ENCODE data around the gene SETD2.
"Not testable (repeated sequence)": the region's sequence is repeated elsewhere in the genome, so short reads cannot be mapped to it uniquely, and the experiment has no call there.

The SETD2 gene

DNA sequence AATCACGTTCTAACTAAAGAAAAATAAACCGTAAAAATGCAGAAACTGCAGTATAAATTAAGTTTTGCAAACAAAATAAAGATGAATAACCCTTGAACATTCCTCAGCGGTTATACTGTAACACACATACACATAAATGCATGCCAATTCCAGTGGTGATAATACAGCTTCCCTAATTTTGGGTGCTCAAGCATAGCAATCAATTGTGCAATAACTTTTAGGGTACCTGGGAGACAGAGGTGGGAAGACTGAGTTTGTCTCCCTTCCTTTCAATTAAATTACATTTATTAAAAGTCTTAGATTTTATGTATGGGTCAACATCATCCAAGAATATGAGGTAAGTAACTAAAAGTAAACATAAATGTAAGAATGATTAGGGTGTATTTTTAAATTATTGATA, 71.8 kb downstream of the SETD2 start:
- H3K36me3 ChIP-seq (ENCODE audit: insufficient read depth, low read depth, low read length), result peaks cover 74% of the 10 kb centered on the region
- no peaks in the 10 kb centered on the region for H3K27me3 ChIP-seq (ENCODE audit: insufficient read depth, low read length)
- no peak overlapping the region for H3K4me3 ChIP-seq (ENCODE audit: low read length)
- no peaks in the 10 kb centered on the region for H3K9me3 ChIP-seq (ENCODE audit: insufficient read depth, low read depth, low read length)
- H3K9ac ChIP-seq (ENCODE audit: low read depth, low read length), result no peak overlapping the region
- no peak overlapping the region for H3K27ac ChIP-seq (ENCODE audit: low read length)
- no peaks in the 10 kb centered on the region for H3K4me1 ChIP-seq (ENCODE audit: insufficient read depth, low read length)

DNA sequence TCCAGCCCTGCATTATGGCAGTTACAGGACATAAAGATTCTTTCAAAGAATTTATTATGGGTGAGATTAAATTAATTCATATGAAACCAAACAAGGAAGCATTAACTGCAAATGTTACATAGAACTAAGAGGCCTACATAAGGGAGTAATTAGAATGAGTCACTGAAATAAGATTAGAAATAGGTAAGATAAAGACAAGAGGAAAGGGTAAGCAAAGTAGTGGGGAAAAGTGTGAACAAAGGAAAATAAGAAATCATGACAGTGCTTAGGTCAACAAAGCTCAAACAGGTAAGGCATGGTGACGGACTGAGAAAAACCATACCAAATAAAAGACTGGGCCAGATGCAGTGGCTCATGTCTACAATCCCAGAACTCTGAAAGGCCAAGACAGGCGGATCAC, 74.3 kb downstream of the SETD2 start:
- Histone ChIP-seq H3K9me3 (ENCODE audit: insufficient read depth, low read depth, low read length) (no peaks in the 10 kb centered on the region), H3K36me3 (ENCODE audit: insufficient read depth, low read depth, low read length) (peaks cover 71% of the 10 kb centered on the region), H3K4me1 (ENCODE audit: insufficient read depth, low read length) (no peaks in the 10 kb centered on the region), H3K27ac (ENCODE audit: low read length) (no peak overlapping the region), H3K4me3 (ENCODE audit: low read length) (no peak overlapping the region), H3K9ac (ENCODE audit: low read depth, low read length) (no peak overlapping the region), H3K27me3 (ENCODE audit: insufficient read depth, low read length) (no peaks in the 10 kb centered on the region)

DNA sequence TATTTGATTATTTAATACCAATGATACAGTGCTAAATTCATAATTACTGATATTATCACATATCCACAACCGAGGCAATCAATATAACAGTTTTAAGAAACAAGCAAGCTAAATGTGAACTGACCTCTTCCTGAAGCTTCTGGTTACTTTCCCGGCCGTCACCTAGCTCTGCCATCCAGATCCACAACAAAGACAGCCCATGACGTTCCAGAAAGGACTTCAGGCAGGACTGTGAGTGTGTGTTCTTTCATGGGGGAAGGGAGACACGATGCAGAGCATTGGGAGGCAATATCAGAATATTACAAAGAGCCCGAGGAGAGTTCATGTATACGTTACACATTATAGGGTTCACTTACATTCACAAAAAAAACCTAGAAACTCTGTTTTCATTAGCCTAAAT, 77.8 kb downstream of the SETD2 start:
- no peak overlapping the region for H3K9ac ChIP-seq (ENCODE audit: low read depth, low read length)
- no peaks in the 10 kb centered on the region for H3K27me3 ChIP-seq (ENCODE audit: insufficient read depth, low read length)
- H3K27ac ChIP-seq (ENCODE audit: low read length), result no peak overlapping the region
- no peaks in the 10 kb centered on the region for H3K9me3 ChIP-seq (ENCODE audit: insufficient read depth, low read depth, low read length)
- peaks cover 76% of the 10 kb centered on the region for H3K36me3 ChIP-seq (ENCODE audit: insufficient read depth, low read depth, low read length)
- no peaks in the 10 kb centered on the region for H3K4me1 ChIP-seq (ENCODE audit: insufficient read depth, low read length)
- H3K4me3 ChIP-seq (ENCODE audit: low read length), result no peak overlapping the region

DNA sequence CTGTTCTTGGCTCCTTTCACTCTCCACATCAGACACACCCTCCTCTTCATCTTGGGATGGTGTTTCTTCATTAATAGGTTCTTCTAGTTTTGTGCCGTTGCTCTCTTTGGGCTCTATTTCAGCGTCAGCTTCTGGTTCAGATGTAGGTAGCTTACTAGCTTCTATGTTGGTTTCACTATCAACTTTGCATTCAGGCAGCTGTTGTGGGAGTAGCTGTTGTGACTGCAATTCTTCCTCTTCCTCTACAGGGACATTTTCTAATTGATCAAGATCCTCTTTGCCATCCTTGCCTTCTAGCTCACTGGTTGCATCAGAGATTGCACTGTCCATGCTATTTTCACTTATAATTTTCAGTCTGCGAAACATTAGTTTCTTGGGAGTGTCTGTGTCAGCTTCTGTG, 80.1 kb downstream of the SETD2 start:
- H3K4me1 ChIP-seq (ENCODE audit: insufficient read depth, low read length), result no peaks in the 10 kb centered on the region
- H3K36me3 ChIP-seq (ENCODE audit: insufficient read depth, low read depth, low read length), result peaks cover 86% of the 10 kb centered on the region
- H3K9ac ChIP-seq (ENCODE audit: low read depth, low read length), result no peak overlapping the region
- H3K27me3 ChIP-seq (ENCODE audit: insufficient read depth, low read length), result no peaks in the 10 kb centered on the region
- H3K9me3 ChIP-seq (ENCODE audit: insufficient read depth, low read depth, low read length), result no peaks in the 10 kb centered on the region
- H3K27ac ChIP-seq (ENCODE audit: low read length), result no peak overlapping the region
- no peak overlapping the region for H3K4me3 ChIP-seq (ENCODE audit: low read length)

DNA sequence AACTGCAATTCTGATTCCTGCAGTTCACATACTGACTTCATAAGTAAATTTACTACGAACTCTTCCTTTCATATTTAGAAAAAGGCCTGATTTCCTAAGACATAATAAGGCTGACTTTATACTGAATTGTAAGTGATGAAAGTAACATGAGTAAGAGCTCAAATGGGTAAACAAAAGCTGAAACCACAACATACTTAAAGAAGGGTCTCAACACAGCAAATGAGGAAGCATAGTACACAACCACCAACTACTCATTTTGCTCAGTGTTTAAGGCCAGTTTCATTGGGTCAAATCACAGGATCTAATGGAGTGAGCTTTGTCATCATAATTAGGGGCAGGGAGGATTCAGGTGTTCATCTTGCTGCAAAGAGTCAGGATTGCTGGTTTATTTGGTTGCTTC, 81.4 kb downstream of the SETD2 start:
- Histone ChIP-seq H3K9me3 (ENCODE audit: insufficient read depth, low read depth, low read length) (no peaks in the 10 kb centered on the region), H3K4me3 (ENCODE audit: low read length) (no peak overlapping the region), H3K27ac (ENCODE audit: low read length) (no peak overlapping the region), H3K4me1 (ENCODE audit: insufficient read depth, low read length) (no peaks in the 10 kb centered on the region), H3K27me3 (ENCODE audit: insufficient read depth, low read length) (no peaks in the 10 kb centered on the region), H3K9ac (ENCODE audit: low read depth, low read length) (no peak overlapping the region), H3K36me3 (ENCODE audit: insufficient read depth, low read depth, low read length) (peaks cover 86% of the 10 kb centered on the region)

DNA sequence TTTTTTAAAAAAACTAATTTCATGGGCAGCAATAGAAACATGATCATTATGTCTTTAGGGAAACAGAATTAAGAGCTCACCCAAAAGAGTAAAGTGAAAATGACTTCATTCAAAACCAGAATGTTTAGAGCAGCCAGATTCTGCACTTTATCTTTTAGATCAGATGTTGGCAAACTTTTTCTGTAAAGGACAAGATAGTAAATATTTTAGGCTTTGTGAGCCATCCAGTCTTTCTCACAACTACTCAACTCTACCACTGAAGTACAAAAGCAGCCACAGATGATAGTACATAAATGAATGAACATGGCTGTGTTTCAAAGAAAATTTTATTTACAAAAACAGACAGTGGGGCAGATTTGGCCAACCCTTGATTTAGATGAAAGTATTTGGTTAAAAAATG, 84.5 kb downstream of the SETD2 start:
- peaks cover 11% of the 10 kb centered on the region for H3K4me1 ChIP-seq (ENCODE audit: insufficient read depth, low read length)
- H3K36me3 ChIP-seq (ENCODE audit: insufficient read depth, low read depth, low read length), result peaks cover 62% of the 10 kb centered on the region
- no peaks in the 10 kb centered on the region for H3K27me3 ChIP-seq (ENCODE audit: insufficient read depth, low read length)
- no peak overlapping the region for H3K9ac ChIP-seq (ENCODE audit: low read depth, low read length)
- no peak overlapping the region for H3K27ac ChIP-seq (ENCODE audit: low read length)
- no peak overlapping the region for H3K4me3 ChIP-seq (ENCODE audit: low read length)
- no peaks in the 10 kb centered on the region for H3K9me3 ChIP-seq (ENCODE audit: insufficient read depth, low read depth, low read length)

DNA sequence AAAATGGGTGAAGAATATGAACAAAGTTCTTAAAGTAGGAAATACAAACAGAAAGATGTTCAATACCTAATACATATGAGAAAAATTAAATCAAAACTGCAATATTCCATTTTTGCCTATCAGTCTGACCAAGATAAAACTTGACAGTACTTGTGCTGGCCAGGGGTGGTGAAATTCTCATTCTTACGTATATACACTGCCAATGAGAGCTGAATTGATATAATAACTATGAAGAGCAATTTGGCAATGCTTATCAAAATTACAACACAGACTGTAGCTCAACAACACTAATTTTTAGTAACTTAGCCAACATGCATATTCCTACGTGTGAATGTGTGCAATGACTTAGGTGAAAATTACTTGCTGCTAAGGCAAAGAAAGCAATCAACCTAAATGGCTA, 90.2 kb downstream of the SETD2 start:
- Histone ChIP-seq H3K9ac (ENCODE audit: low read depth, low read length) (no peak overlapping the region), H3K36me3 (ENCODE audit: insufficient read depth, low read depth, low read length) (peaks cover 30% of the 10 kb centered on the region; the same call in 1 of the 2 replicates), H3K4me3 (ENCODE audit: low read length) (no peak overlapping the region), H3K27ac (ENCODE audit: low read length) (no peak overlapping the region), H3K27me3 (ENCODE audit: insufficient read depth, low read length) (no peaks in the 10 kb centered on the region), H3K4me1 (ENCODE audit: insufficient read depth, low read length) (peaks cover 11% of the 10 kb centered on the region), H3K9me3 (ENCODE audit: insufficient read depth, low read depth, low read length) (no peaks in the 10 kb centered on the region)

DNA sequence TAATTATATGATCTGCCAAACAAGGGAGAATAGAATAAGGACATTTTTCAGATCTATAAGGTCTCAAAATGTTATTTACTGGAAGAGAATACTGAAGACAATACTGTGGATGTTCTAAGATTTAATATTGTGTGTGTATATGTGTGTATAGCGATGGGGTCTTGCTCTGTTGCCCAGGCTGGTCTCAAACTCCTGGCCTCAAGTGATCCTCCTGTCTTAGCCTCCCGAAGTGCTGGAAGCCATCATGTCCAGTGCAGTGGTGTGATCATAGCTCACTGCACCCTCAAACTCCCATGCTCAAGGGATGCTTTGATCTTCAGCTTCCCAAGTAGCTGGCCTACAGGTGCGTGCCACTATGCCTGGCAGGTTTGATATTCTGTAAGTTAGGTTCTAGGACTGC, 93.1 kb downstream of the SETD2 start:
- no peak overlapping the region for H3K4me3 ChIP-seq (ENCODE audit: low read length)
- no peaks in the 10 kb centered on the region for H3K27me3 ChIP-seq (ENCODE audit: insufficient read depth, low read length)
- H3K9ac ChIP-seq (ENCODE audit: low read depth, low read length), result no peak overlapping the region
- no peaks in the 10 kb centered on the region for H3K9me3 ChIP-seq (ENCODE audit: insufficient read depth, low read depth, low read length)
- no peak overlapping the region for H3K27ac ChIP-seq (ENCODE audit: low read length)
- H3K4me1 ChIP-seq (ENCODE audit: insufficient read depth, low read length), result peaks cover 5% of the 10 kb centered on the region; the same call in 1 of the 2 replicates
- H3K36me3 ChIP-seq (ENCODE audit: insufficient read depth, low read depth, low read length), result peaks cover 32% of the 10 kb centered on the region; the same call in 1 of the 2 replicates

DNA sequence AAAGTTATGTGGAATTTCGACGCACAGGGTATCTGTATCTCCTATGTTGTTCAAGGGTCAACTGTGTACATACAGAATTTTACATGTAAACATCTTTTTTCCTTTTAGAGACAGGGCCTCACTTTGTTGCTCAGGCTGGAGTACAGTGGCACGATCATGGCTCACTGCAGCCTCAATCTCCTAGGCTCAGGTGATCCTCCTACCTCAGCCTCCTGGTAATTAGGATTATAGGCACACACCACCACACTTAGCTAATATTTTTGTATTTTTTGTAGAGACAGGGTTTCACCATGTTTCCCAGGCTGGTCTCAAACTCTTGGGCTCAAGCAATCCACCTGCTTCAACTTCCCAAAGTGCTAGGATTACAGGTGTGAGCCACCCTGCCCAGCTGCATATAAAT, 97.7 kb downstream of the SETD2 start:
- not testable (repeated sequence) for H3K4me1 ChIP-seq (ENCODE audit: insufficient read depth, low read length); H3K9me3 ChIP-seq (ENCODE audit: insufficient read depth, low read depth, low read length); H3K4me3 ChIP-seq (ENCODE audit: low read length); H3K27ac ChIP-seq (ENCODE audit: low read length); H3K9ac ChIP-seq (ENCODE audit: low read depth, low read length); H3K27me3 ChIP-seq (ENCODE audit: insufficient read depth, low read length)
- H3K36me3 ChIP-seq (ENCODE audit: insufficient read depth, low read depth, low read length), result peaks cover 59% of the 10 kb centered on the region

DNA sequence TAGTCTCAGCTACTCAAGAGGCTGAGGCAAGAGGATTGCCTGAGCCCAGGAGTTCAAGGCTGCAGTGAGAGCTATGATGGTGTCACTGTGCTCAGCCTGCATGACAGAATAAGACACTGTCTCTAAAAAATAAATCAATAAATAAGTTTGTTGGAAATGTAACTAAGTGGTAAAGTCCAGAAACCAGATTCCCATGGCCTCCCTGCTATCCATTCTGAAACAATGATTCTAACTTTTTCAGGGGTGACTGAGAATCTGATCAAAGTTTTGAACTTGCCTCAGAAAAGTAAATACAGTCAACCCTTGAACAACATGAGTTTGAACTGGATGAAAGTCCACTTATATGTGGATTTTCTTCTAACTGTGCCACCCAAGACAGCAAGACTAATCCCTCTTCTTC, 98.2 kb downstream of the SETD2 start:
- peaks cover 55% of the 10 kb centered on the region for H3K36me3 ChIP-seq (ENCODE audit: insufficient read depth, low read depth, low read length)
- no peak overlapping the region for H3K4me3 ChIP-seq (ENCODE audit: low read length)
- H3K4me1 ChIP-seq (ENCODE audit: insufficient read depth, low read length), result peaks cover 3% of the 10 kb centered on the region; the same call in 1 of the 2 replicates
- no peak overlapping the region for H3K9ac ChIP-seq (ENCODE audit: low read depth, low read length)
- no peaks in the 10 kb centered on the region for H3K27me3 ChIP-seq (ENCODE audit: insufficient read depth, low read length)
- H3K9me3 ChIP-seq (ENCODE audit: insufficient read depth, low read depth, low read length), result no peaks in the 10 kb centered on the region
- H3K27ac ChIP-seq (ENCODE audit: low read length), result no peak overlapping the region

DNA sequence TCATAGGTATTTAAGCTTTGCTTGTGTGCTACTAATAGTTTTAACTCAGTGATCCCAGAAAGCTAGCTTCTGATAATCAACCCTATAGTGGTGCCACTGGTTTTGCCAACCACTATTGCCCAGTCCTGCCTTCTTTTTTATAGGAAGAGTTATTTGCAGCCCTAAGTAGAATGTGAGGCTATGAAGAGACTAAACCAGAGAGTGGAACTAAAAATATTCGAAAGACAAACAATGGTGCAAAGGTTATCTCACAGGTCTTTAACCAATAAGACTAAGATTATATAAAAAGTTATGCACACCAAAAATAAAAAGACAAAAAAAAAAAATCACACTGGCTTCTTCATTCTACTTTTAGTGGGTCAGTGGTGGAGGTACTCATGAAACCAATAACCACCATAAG, 98.9 kb downstream of the SETD2 start:
- no peak overlapping the region for H3K4me3 ChIP-seq (ENCODE audit: low read length)
- no peaks in the 10 kb centered on the region for H3K27me3 ChIP-seq (ENCODE audit: insufficient read depth, low read length)

DNA sequence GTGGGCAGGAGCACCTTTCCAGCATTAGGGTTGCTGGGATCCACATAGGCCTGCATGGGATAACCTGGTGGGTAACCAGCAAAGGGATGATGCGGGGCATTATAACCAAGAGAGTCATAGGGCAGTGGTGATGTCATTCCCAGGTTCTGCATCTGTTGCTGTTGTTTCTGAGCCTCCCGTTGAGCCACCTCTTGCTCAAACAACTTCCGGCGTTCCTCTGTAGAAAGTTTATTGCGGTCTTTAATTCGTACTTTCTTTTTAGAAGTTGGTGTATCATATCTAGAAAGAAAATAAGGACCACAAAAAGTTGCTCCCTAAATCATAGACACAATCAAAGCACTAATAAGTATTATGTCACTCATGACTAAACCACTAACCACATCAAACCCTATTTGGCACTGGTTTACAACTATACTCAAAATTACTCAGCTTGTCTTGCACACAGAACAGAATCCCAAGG, 106.7 kb downstream of the SETD2 start:
- peaks cover 52% of the 10 kb centered on the region for H3K36me3 ChIP-seq (ENCODE audit: insufficient read depth, low read depth, low read length)
- no peaks in the 10 kb centered on the region for H3K27me3 ChIP-seq (ENCODE audit: insufficient read depth, low read length)
- H3K9me3 ChIP-seq (ENCODE audit: insufficient read depth, low read depth, low read length), result no peaks in the 10 kb centered on the region
- H3K4me1 ChIP-seq (ENCODE audit: insufficient read depth, low read length), result no peaks in the 10 kb centered on the region
- H3K9ac ChIP-seq (ENCODE audit: low read depth, low read length), result no peak overlapping the region
- H3K4me3 ChIP-seq (ENCODE audit: low read length), result no peak overlapping the region
- no peak overlapping the region for H3K27ac ChIP-seq (ENCODE audit: low read length)

More for the DNA sequence above, 98.9 kb downstream of the SETD2 start:
- Histone ChIP-seq H3K9ac (ENCODE audit: low read depth, low read length) (no peak overlapping the region), H3K36me3 (ENCODE audit: insufficient read depth, low read depth, low read length) (peaks cover 52% of the 10 kb centered on the region), H3K9me3 (ENCODE audit: insufficient read depth, low read depth, low read length) (no peaks in the 10 kb centered on the region), H3K27ac (ENCODE audit: low read length) (no peak overlapping the region), H3K4me1 (ENCODE audit: insufficient read depth, low read length) (peaks cover 3% of the 10 kb centered on the region; the same call in 1 of the 2 replicates)

DNA sequence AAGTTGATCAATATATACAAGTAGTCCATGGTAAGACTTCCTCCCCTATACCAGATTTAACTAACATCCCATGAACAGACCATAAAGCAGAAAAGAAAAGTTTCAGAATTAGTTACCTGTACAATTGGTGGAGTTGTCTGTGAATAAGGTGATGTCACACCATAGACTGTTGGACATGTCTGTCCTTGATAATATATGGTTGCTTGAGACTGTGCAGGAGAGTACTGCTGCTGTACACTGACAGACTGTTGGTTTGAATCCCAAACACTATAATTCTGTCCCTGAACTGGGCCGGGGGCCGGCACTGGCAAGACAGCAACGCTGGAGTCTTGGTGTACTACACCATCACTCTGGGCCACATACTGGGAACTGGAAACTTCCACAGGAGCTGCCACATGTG, 107.2 kb downstream of the SETD2 start:
- Histone ChIP-seq H3K27me3 (ENCODE audit: insufficient read depth, low read length) (no peaks in the 10 kb centered on the region), H3K9me3 (ENCODE audit: insufficient read depth, low read depth, low read length) (no peaks in the 10 kb centered on the region), H3K9ac (ENCODE audit: low read depth, low read length) (no peak overlapping the region), H3K4me3 (ENCODE audit: low read length) (no peak overlapping the region), H3K27ac (ENCODE audit: low read length) (no peak overlapping the region), H3K4me1 (ENCODE audit: insufficient read depth, low read length) (no peaks in the 10 kb centered on the region), H3K36me3 (ENCODE audit: insufficient read depth, low read depth, low read length) (peaks cover 46% of the 10 kb centered on the region)

Measured in iPS-20b (cell line).